Endothelial cell (in vitro differentiated cells): ENCODE data around the gene ZNF408. TPM values are rescaled to one million over a fixed set of nuclear protein-coding genes. Genes with fewer than 3 reads are reported as not detected.

Source experiments
- DNase-seq: peaks from one replicate; pipeline ENCODE4 v3.0.0; 2021; ENCODE audit warnings: low spot score
- H3K27ac Mint-ChIP-seq: one replicate; pipeline ENCODE4 v1.8.0; 2021; ENCODE audit warnings: mixed read lengths, inconsistent platforms; ENCODE audit not compliant: unreplicated experiment
- H3K27me3 Mint-ChIP-seq: one replicate; pipeline ENCODE4 v1.8.0; 2021; ENCODE audit warnings: mild to moderate bottlenecking, moderate library complexity, mixed read lengths, inconsistent platforms; ENCODE audit not compliant: unreplicated experiment
- H3K36me3 Mint-ChIP-seq: one replicate; pipeline ENCODE4 v1.8.0; 2021; ENCODE audit warnings: mild to moderate bottlenecking, low read depth, mixed read lengths, inconsistent platforms; ENCODE audit not compliant: unreplicated experiment
- H3K4me1 Mint-ChIP-seq: one replicate; pipeline ENCODE4 v1.8.0; 2021; ENCODE audit warnings: mild to moderate bottlenecking, mixed read lengths, inconsistent platforms; ENCODE audit not compliant: unreplicated experiment
- H3K4me3 Mint-ChIP-seq: one replicate; pipeline ENCODE4 v1.8.0; 2021; ENCODE audit warnings: mild to moderate bottlenecking, mixed read lengths, inconsistent platforms; ENCODE audit not compliant: unreplicated experiment
- H3K9me3 Mint-ChIP-seq: one replicate; pipeline ENCODE4 v1.8.0; 2021; ENCODE audit warnings: mixed read lengths, inconsistent platforms; ENCODE audit not compliant: unreplicated experiment
- total RNA-seq: library from RNA; stranded (reverse); fragmentation: NEBNext Ultra II Directional; extraction: Animal tissue kit (Norgen Biotek cat#: 25700); gene quantifications from one replicate; pipeline ENCODE4 v1.2.1, GENCODE V29; 2021; ENCODE audit not compliant: unreplicated experiment
- TF ChIP-seq, protein P1 (sequence below): fragments of 200-600 bp; sonication (generic); IDR thresholded peaks from one replicate; pipeline ENCODE4 v1.5.0; 2021; ENCODE audit warnings: antibody characterized with exemption; ENCODE audit not compliant: unreplicated experiment

ZNF408 gene
- total RNA-seq, 1 donor from 2014 or later, result 23.2 TPM

DNA sequence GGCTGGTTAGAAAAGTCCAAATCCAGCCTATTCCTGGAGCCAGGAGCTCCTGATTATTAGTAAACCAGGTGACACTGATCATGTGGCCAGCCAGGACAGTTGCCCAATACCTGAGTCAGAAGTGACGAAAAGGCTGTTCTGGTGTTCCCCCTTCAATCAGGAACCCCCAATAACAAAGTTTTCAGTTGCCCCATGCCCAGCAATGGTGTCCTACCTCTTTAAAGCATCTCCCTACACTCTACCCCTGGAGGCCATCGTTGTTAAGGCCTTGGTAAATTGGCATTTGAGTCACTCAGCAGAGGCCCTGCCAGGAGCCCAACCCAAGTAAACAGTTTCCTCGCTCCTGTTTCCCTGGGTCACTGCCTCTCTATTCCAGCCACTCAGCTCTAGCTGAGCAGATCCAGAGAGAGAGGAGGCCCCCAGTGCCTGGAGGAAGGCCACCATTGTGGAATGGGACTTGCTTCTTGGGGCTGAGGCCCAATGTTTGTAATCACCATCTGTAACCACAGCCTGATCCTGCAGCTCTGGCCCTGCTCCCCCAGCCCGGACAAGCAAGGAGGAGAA is 25.5 kb upstream of the ZNF408 start:
- Mint-ChIP-seq H3K27me3 (peaks cover 14% of the 10 kb centered on the region), H3K27ac (no peak overlapping the region)
- no peak for DNase-seq

GRCh38 chr11:46675949-46676348 is 24.9 kb upstream of the ZNF408 start:
- DNase-seq, result no peak
- no peak overlapping the region for H3K27ac Mint-ChIP-seq
- H3K27me3 Mint-ChIP-seq, result peaks cover 14% of the 10 kb centered on the region

More for the DNA sequence above, 25.5 kb upstream of the ZNF408 start:
- Mint-ChIP-seq H3K36me3 (peaks cover 36% of the 10 kb centered on the region), H3K4me1 (peaks cover 39% of the 10 kb centered on the region), H3K4me3 (no peak overlapping the region), H3K9me3 (no peaks in the 10 kb centered on the region)
- TF ChIP-seq, protein P1, sequence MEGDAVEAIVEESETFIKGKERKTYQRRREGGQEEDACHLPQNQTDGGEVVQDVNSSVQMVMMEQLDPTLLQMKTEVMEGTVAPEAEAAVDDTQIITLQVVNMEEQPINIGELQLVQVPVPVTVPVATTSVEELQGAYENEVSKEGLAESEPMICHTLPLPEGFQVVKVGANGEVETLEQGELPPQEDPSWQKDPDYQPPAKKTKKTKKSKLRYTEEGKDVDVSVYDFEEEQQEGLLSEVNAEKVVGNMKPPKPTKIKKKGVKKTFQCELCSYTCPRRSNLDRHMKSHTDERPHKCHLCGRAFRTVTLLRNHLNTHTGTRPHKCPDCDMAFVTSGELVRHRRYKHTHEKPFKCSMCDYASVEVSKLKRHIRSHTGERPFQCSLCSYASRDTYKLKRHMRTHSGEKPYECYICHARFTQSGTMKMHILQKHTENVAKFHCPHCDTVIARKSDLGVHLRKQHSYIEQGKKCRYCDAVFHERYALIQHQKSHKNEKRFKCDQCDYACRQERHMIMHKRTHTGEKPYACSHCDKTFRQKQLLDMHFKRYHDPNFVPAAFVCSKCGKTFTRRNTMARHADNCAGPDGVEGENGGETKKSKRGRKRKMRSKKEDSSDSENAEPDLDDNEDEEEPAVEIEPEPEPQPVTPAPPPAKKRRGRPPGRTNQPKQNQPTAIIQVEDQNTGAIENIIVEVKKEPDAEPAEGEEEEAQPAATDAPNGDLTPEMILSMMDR, result no peak

GRCh38 chr11:46676436-46677158 is 24.2 kb upstream of the ZNF408 start:
- peaks cover 39% of the 10 kb centered on the region for H3K4me1 Mint-ChIP-seq
- peak overlapping the region; percentile 91 for H3K27ac Mint-ChIP-seq
- H3K4me3 Mint-ChIP-seq, result peak overlapping the region; percentile 26
- no peaks in the 10 kb centered on the region for H3K9me3 Mint-ChIP-seq
- H3K27me3 Mint-ChIP-seq, result peaks cover 14% of the 10 kb centered on the region
- peak; percentile 24 for DNase-seq
- TF ChIP-seq, protein P1, result no peak
- H3K36me3 Mint-ChIP-seq, result peaks cover 35% of the 10 kb centered on the region

More at GRCh38 chr11:46675949-46676348, 24.9 kb upstream of the ZNF408 start:
- no peaks in the 10 kb centered on the region for H3K9me3 Mint-ChIP-seq
- H3K4me1 Mint-ChIP-seq, result peaks cover 39% of the 10 kb centered on the region
- H3K36me3 Mint-ChIP-seq, result peaks cover 38% of the 10 kb centered on the region
- no peak overlapping the region for H3K4me3 Mint-ChIP-seq
- TF ChIP-seq, protein P1, result no peak

GRCh38 chr11:46677169-46677568 is 23.7 kb upstream of the ZNF408 start:
- peaks cover 13% of the 10 kb centered on the region for H3K27me3 Mint-ChIP-seq
- TF ChIP-seq, protein P1, result no peak
- H3K4me3 Mint-ChIP-seq, result peak overlapping the region; percentile 26
- no peak for DNase-seq
- H3K36me3 Mint-ChIP-seq, result peaks cover 32% of the 10 kb centered on the region
- H3K9me3 Mint-ChIP-seq, result no peaks in the 10 kb centered on the region
- peaks cover 34% of the 10 kb centered on the region for H3K4me1 Mint-ChIP-seq
- H3K27ac Mint-ChIP-seq, result peak overlapping the region; percentile 91

DNA sequence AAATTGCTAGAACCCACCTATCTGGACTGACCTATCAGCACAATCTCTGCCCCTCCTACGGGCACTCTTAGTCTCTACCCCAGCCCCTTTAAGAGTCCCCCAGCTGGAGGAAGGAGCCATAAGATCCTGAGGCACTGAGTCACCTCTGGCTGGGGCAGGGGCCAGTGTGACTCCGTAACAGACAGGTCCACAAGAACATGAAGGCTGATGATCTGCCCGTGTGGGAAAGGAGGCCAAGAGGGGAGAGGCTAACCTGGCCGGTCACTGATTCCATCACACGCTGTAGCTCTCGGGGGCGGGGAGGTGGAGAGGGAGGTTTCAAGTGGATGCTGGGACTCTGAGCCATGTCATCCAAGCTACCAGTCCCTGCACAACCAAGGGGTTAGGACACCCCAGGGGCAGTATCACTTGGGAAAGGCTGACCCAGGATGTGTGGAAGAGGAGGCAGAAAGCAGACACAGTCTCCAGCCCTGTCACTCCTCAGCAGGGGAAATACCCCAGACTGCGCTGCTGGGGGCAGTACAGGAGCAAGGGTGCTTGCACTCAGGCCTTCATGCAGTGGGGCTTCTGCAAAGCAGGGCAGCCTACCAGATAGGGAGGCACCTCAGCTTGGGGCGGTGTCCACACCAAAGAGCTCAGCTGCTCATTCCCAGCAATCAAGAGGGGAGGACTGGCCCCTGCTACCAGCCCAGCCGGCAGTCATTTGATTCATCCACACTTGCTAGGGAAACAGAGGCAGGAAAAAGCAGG is 22.7 kb upstream of the ZNF408 start:
- TF ChIP-seq, protein P1, result no peak
- Mint-ChIP-seq H3K9me3 (no peaks in the 10 kb centered on the region), H3K27me3 (peaks cover 13% of the 10 kb centered on the region), H3K4me3 (no peak overlapping the region), H3K27ac (peak overlapping the region; percentile 72), H3K4me1 (peaks cover 26% of the 10 kb centered on the region), H3K36me3 (peaks cover 23% of the 10 kb centered on the region)
- no peak for DNase-seq
